IPS-15b (cell line): ENCODE data around the gene LMCD1.

ENCODE experiments used
- H3K27me3 ChIP-seq: one replicate; pipeline ENCODE4 v1.6.1; 2013; ENCODE audit warnings: low read length; ENCODE audit not compliant: control insufficient read depth, insufficient read depth
- H3K36me3 ChIP-seq: one replicate; pipeline ENCODE4 v1.6.1; 2013; ENCODE audit warnings: low read length; ENCODE audit not compliant: control insufficient read depth, insufficient read depth
- H3K4me1 ChIP-seq: one replicate; pipeline ENCODE4 v1.6.1; 2013; ENCODE audit warnings: mild to moderate bottlenecking, low read length; ENCODE audit not compliant: control insufficient read depth, insufficient read depth
- H3K4me3 ChIP-seq: one replicate; pipeline ENCODE4 v1.5.1; 2013; ENCODE audit warnings: low read depth, low read length
- H3K9ac ChIP-seq: one replicate; pipeline ENCODE4 v1.6.1; 2013; ENCODE audit warnings: low read depth, mild to moderate bottlenecking, low read length
- H3K9me3 ChIP-seq: one replicate; pipeline ENCODE4 v1.6.1; 2013; ENCODE audit warnings: mild to moderate bottlenecking, low read length; ENCODE audit not compliant: control insufficient read depth, insufficient read depth

LMCD1 gene

GRCh38 chr3:8485943-8486342 is 15.7 kb upstream of the LMCD1 start:
- Histone ChIP-seq H3K27me3 (no peaks in the 10 kb centered on the region), H3K36me3 (no peaks in the 10 kb centered on the region), H3K4me1 (no peaks in the 10 kb centered on the region), H3K4me3 (no peak overlapping the region), H3K9me3 (no peaks in the 10 kb centered on the region), H3K9ac (no peak overlapping the region)

GRCh38 chr3:8486434-8486833 is 15.2 kb upstream of the LMCD1 start:
- Histone ChIP-seq H3K36me3 (no peaks in the 10 kb centered on the region), H3K4me3 (no peak overlapping the region), H3K9ac (no peak overlapping the region), H3K9me3 (no peaks in the 10 kb centered on the region), H3K4me1 (no peaks in the 10 kb centered on the region), H3K27me3 (no peaks in the 10 kb centered on the region)

GRCh38 chr3:8486936-8487335 is 14.7 kb upstream of the LMCD1 start:
- H3K4me1 ChIP-seq = no peaks in the 10 kb centered on the region
- no peaks in the 10 kb centered on the region for H3K36me3 ChIP-seq

GRCh38 chr3:8488411-8488810 is 13.2 kb upstream of the LMCD1 start:
- Histone ChIP-seq H3K4me3 (no peak overlapping the region), H3K4me1 (peaks cover 2% of the 10 kb centered on the region), H3K36me3 (no peaks in the 10 kb centered on the region), H3K27me3 (no peaks in the 10 kb centered on the region), H3K9me3 (no peaks in the 10 kb centered on the region), H3K9ac (no peak overlapping the region)

More at GRCh38 chr3:8486936-8487335, 14.7 kb upstream of the LMCD1 start:
- no peak overlapping the region for H3K4me3 ChIP-seq
- H3K27me3 ChIP-seq = no peaks in the 10 kb centered on the region
- no peaks in the 10 kb centered on the region for H3K9me3 ChIP-seq
- H3K9ac ChIP-seq = no peak overlapping the region

GRCh38 chr3:8488877-8489276 is 12.7 kb upstream of the LMCD1 start:
- H3K9me3 ChIP-seq = no peaks in the 10 kb centered on the region
- H3K36me3 ChIP-seq = no peaks in the 10 kb centered on the region
- no peak overlapping the region for H3K4me3 ChIP-seq
- no peaks in the 10 kb centered on the region for H3K27me3 ChIP-seq
- H3K9ac ChIP-seq = no peak overlapping the region
- peaks cover 6% of the 10 kb centered on the region for H3K4me1 ChIP-seq

GRCh38 chr3:8489278-8489792 is 12.3 kb upstream of the LMCD1 start:
- H3K36me3 ChIP-seq = no peaks in the 10 kb centered on the region
- no peak overlapping the region for H3K4me3 ChIP-seq
- H3K4me1 ChIP-seq = peaks cover 11% of the 10 kb centered on the region
- no peaks in the 10 kb centered on the region for H3K27me3 ChIP-seq
- no peak overlapping the region for H3K9ac ChIP-seq
- H3K9me3 ChIP-seq = no peaks in the 10 kb centered on the region

GRCh38 chr3:8490079-8490552 is 11.5 kb upstream of the LMCD1 start:
- no peaks in the 10 kb centered on the region for H3K27me3 ChIP-seq
- H3K4me3 ChIP-seq = no peak overlapping the region
- no peaks in the 10 kb centered on the region for H3K36me3 ChIP-seq
- no peak overlapping the region for H3K9ac ChIP-seq
- H3K9me3 ChIP-seq = no peaks in the 10 kb centered on the region
- peaks cover 16% of the 10 kb centered on the region for H3K4me1 ChIP-seq

- no peak overlapping the region for H3K9ac ChIP-seq
- no peaks in the 10 kb centered on the region for H3K27me3 ChIP-seq
- H3K4me3 ChIP-seq = no peak overlapping the region
- no peaks in the 10 kb centered on the region for H3K36me3 ChIP-seq
- no peaks in the 10 kb centered on the region for H3K9me3 ChIP-seq
- peaks cover 16% of the 10 kb centered on the region for H3K4me1 ChIP-seq
Measured at GRCh38 chr3:8491271-8492144, 10.1 kb upstream of the LMCD1 start.

- no peaks in the 10 kb centered on the region for H3K9me3 ChIP-seq
- peaks cover 20% of the 10 kb centered on the region for H3K4me1 ChIP-seq
- H3K36me3 ChIP-seq = no peaks in the 10 kb centered on the region
- H3K4me3 ChIP-seq = no peak overlapping the region
- H3K27me3 ChIP-seq = no peaks in the 10 kb centered on the region
- H3K9ac ChIP-seq = no peak overlapping the region
Measured at GRCh38 chr3:8492744-8493511, 8.7 kb upstream of the LMCD1 start.

GRCh38 chr3:8493744-8494143 is 7.9 kb upstream of the LMCD1 start:
- H3K4me1 ChIP-seq = peaks cover 27% of the 10 kb centered on the region
- no peaks in the 10 kb centered on the region for H3K27me3 ChIP-seq
- no peaks in the 10 kb centered on the region for H3K36me3 ChIP-seq
- peak overlapping the region; percentile 5 for H3K4me3 ChIP-seq
- no peaks in the 10 kb centered on the region for H3K9me3 ChIP-seq
- no peak overlapping the region for H3K9ac ChIP-seq

GRCh38 chr3:8494327-8494726 is 7.3 kb upstream of the LMCD1 start:
- H3K27me3 ChIP-seq = no peaks in the 10 kb centered on the region
- H3K9ac ChIP-seq = no peak overlapping the region
- H3K4me1 ChIP-seq = peaks cover 32% of the 10 kb centered on the region
- H3K36me3 ChIP-seq = no peaks in the 10 kb centered on the region
- no peak overlapping the region for H3K4me3 ChIP-seq
- H3K9me3 ChIP-seq = no peaks in the 10 kb centered on the region
